Liver (tissue), 9 donors: Measurements from ENCODE around the gene REST. TPM values are rescaled to one million over a fixed set of nuclear protein-coding genes. Genes with fewer than 3 reads are reported as not detected.

Experiments used
- DNase-seq: peaks from one replicate; pipeline ENCODE4 v3.0.0-alpha.2; 2017; ENCODE audit warnings: low spot score
- H3K27ac ChIP-seq, 2 donors: one replicate each; pipeline ENCODE4 v1.7.0; 2013; ENCODE audit warnings: inconsistent platforms in 2 of 2, low read length in 2 of 2, control low read depth in 1 of 2, low read depth in 1 of 2, mild to moderate bottlenecking in 1 of 2
- H3K27me3 ChIP-seq, 4 donors: one replicate each; pipeline versions ENCODE4 v1.6.1 to v1.7.0; 2013; ENCODE audit warnings: low read length in 3 of 4, inconsistent platforms in 1 of 4, mild to moderate bottlenecking in 1 of 4, moderate library complexity in 1 of 4; ENCODE audit not compliant: control insufficient read depth in 4 of 4, insufficient read depth in 4 of 4
- H3K36me3 ChIP-seq, 4 donors: one replicate each; pipeline versions ENCODE4 v1.6.1 to v1.7.0; 2013; ENCODE audit warnings: low read length in 3 of 4, mild to moderate bottlenecking in 3 of 4, low read depth in 1 of 4, moderate library complexity in 1 of 4; ENCODE audit not compliant: control insufficient read depth in 4 of 4, insufficient read depth in 3 of 4
- H3K4me1 ChIP-seq, 4 donors: one replicate each; pipeline versions ENCODE4 v1.6.1 to v1.7.0; 2013; ENCODE audit warnings: low read length in 3 of 4, mild to moderate bottlenecking in 3 of 4, moderate library complexity in 1 of 4; ENCODE audit not compliant: control insufficient read depth in 4 of 4, insufficient read depth in 4 of 4
- H3K4me3 ChIP-seq, 3 donors: one replicate each; pipeline versions ENCODE4 v1.6.1 to v1.7.0; 2013; ENCODE audit warnings: low read length in 3 of 3, control low read depth in 1 of 3, low read depth in 1 of 3, mild to moderate bottlenecking in 1 of 3
- H3K9ac ChIP-seq, 2 donors: one replicate each; pipeline ENCODE4 v1.7.0; 2013; ENCODE audit warnings: low read length in 2 of 2, mild to moderate bottlenecking in 2 of 2, moderate library complexity in 2 of 2, control low read depth in 1 of 2, low read depth in 1 of 2
- H3K9me3 ChIP-seq, 4 donors: one replicate each; pipeline versions ENCODE4 v1.6.1 to v1.7.0; 2013; ENCODE audit warnings: low read length in 3 of 4; ENCODE audit not compliant: control insufficient read depth in 4 of 4
- EGR1 ChIP-seq, 2 donors: IDR thresholded peaks; 2 replicates each; pipeline ENCODE4 v1.6.1; 2016 to 2018; ENCODE audit warnings: antibody characterized with exemption in 2 of 2, low read depth in 2 of 2
- FOXA1 ChIP-seq: IDR thresholded peaks from 2 replicates; pipeline ENCODE4 v1.6.1; 2016; ENCODE audit warnings: antibody characterized with exemption
- FOXA2 ChIP-seq: IDR thresholded peaks from 2 replicates; pipeline ENCODE4 v1.6.1; 2016; ENCODE audit warnings: antibody characterized with exemption
- GABPA ChIP-seq, 2 donors: IDR thresholded peaks in 1 of 2; conservative IDR thresholded peaks in 1 of 2; 2 replicates each; pipeline ENCODE4 v1.6.1; 2016; ENCODE audit warnings: antibody characterized with exemption in 2 of 2, mild to moderate bottlenecking in 1 of 2, moderate library complexity in 1 of 2
- HNF4A ChIP-seq, 2 donors: conservative IDR thresholded peaks; 2 replicates each; pipeline ENCODE4 v1.6.1; 2016; ENCODE audit warnings: antibody characterized with exemption in 2 of 2, mild to moderate bottlenecking in 2 of 2
- HNF4G ChIP-seq: IDR thresholded peaks from 2 replicates; pipeline ENCODE4 v1.6.1; 2016; ENCODE audit warnings: antibody characterized with exemption
- JUND ChIP-seq, 2 donors: IDR thresholded peaks; 2 replicates each; pipeline ENCODE4 v1.6.1; 2016; ENCODE audit warnings: antibody characterized with exemption in 2 of 2
- RAD21 ChIP-seq, 2 donors: IDR thresholded peaks; 2 replicates each; pipeline ENCODE4 v1.6.1; 2016; ENCODE audit warnings: antibody characterized with exemption in 2 of 2, mild to moderate bottlenecking in 2 of 2
- RXRA ChIP-seq, 2 donors: IDR thresholded peaks; 2 replicates each; pipeline ENCODE4 v1.6.1; 2017 to 2018; ENCODE audit warnings: antibody characterized with exemption in 2 of 2, mild to moderate bottlenecking in 1 of 2
- SP1 ChIP-seq: IDR thresholded peaks from 2 replicates; pipeline ENCODE4 v1.6.1; 2018; ENCODE audit warnings: antibody characterized with exemption, mild to moderate bottlenecking
- TAF1 ChIP-seq: conservative IDR thresholded peaks from 2 replicates; pipeline ENCODE4 v1.6.1; 2016; ENCODE audit warnings: antibody characterized with exemption, mild to moderate bottlenecking
- YY1 ChIP-seq: IDR thresholded peaks from 2 replicates; pipeline ENCODE4 v1.6.1; 2016; ENCODE audit warnings: antibody characterized with exemption, mild to moderate bottlenecking
- WGBS: extraction: QIAGEN DNeasy Blood & Tissue Kit; methylation state at CpG from one replicate; pipeline ENCODE4 v1.1.7; 2013; 5-methylcytosine and 5-hydroxymethylcytosine counted together
- polyA plus RNA-seq, 2 donors: library from polyadenylated mRNA; stranded (reverse) in 1 of 2; unstranded in 1 of 2; fragments of 200-250 nt in 1 of 2; fragments of >200 nt in 1 of 2; fragmentation: Nextera tagmentation in 1 of 2; extraction: Ambion mirVana in 1 of 2; gene quantifications; one replicate each; pipeline versions ENCODE4 v1.2.1 to v1.2.3, GENCODE V29; 2013 to 2015
- total RNA-seq, 2 donors: library from RNA; depleted of rRNA; stranded (reverse); fragments of >200 nt; gene quantifications; one replicate each; pipeline ENCODE4 v1.2.3, GENCODE V29; 2014
- TF ChIP-seq, protein P1 (sequence below): IDR thresholded peaks from 2 replicates; pipeline ENCODE4 v1.6.1; 2016; ENCODE audit warnings: antibody characterized with exemption
- TF ChIP-seq, protein P2 (sequence below): IDR thresholded peaks from 2 replicates; pipeline ENCODE4 v1.6.1; 2016; ENCODE audit warnings: antibody characterized with exemption
- TF ChIP-seq, protein P3 (sequence below): IDR thresholded peaks from 2 replicates; pipeline ENCODE4 v1.6.1; 2016; ENCODE audit warnings: antibody characterized with exemption
- TF ChIP-seq, protein P4 (sequence below): IDR thresholded peaks from 2 replicates; pipeline ENCODE4 v1.6.1; 2016; ENCODE audit warnings: antibody characterized with exemption, mild to moderate bottlenecking
- TF ChIP-seq, protein P5 (sequence below): fragments of 150-350 bp; IDR thresholded peaks from 2 replicates; pipeline ENCODE4 v1.5.1; 2017; ENCODE audit warnings: improper control_type of control experiment, low read depth, low read length; ENCODE audit not compliant: missing input control
- donor health status: healthy.
- donor health status: healthy.
- donor health status: healthy.
- donor health status: healthy.
- donor health status: healthy.

The REST gene
- total and polyA plus RNA-seq, 4 donors = 3.7 to 18.1 (median 12.4) TPM

DNA sequence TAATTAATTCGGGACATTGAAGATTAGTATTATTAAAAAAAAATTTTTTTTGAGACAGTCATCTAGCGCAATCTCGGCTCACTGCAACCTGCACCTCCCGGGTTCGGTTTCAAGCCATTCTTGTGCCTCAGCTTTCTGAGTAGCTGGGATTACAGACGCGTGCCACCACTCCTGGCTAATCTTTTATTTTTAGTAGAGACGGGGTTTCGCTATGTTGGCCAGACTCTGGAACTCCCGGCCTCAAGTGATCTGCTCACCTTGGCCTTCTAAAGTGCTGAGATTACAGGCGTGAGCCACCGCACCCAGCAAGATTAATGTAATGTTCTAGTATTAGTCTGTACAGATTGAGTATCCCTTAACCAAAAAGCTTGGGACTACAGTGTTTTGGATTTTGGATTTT, 32.7 kb downstream of the REST start:
- Histone ChIP-seq H3K9me3 (no peaks in the 10 kb centered on the region), H3K9ac (no peak overlapping the region), H3K4me1 (no peaks in the 10 kb centered on the region), H3K27me3 (no peaks in the 10 kb centered on the region), H3K4me3 (no peak overlapping the region), H3K27ac (no peak overlapping the region), H3K36me3 (peaks cover 0 to 4% (median 1%) of the 10 kb centered on the region in 4 donors)
- WGBS = 97% methylated on average over 12 of the region's 12 CpGs
- TF ChIP-seq FOXA2 (no peak), GABPA (IDR thresholded peaks at IDR 0.05 in 1 of 2, conservative IDR thresholded peaks at IDR 0.05 in 1 of 2) (no peak), TAF1 (no peak)
- no peak for DNase-seq

DNA sequence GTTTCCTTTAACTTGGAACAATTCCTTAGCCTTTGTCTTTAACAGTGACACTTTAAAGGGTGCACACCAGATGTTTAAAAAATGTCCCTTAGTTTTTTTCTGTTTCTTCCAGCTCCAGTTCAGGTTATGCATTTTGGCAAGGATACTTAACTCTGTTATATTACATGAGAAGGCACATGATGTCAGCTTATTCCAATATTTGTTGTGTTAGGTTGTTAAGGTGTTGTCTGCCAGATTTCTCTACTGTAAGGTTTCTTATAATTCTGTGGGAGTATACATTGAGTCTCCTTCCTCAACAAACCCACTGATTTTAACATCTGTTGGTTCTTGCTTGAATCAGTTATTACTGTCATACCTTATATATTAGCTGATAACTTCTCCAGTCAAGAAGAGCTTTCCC, 33.3 kb downstream of the REST start:
- no peak overlapping the region for H3K4me3 ChIP-seq
- peaks cover 0 to 4% (median 1%) of the 10 kb centered on the region in 4 donors for H3K36me3 ChIP-seq
- TF ChIP-seq TAF1 = no peak
- TF ChIP-seq, protein P1, sequence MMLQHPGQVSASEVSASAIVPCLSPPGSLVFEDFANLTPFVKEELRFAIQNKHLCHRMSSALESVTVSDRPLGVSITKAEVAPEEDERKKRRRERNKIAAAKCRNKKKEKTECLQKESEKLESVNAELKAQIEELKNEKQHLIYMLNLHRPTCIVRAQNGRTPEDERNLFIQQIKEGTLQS = no peak
- TF ChIP-seq EGR1 (IDR thresholded peaks at IDR 0.05; ENCODE audit: low read depth in 2 of 2) = no peak
- no peak for TF ChIP-seq HNF4G
- TF ChIP-seq HNF4A (conservative IDR thresholded peaks at IDR 0.05) = no peak
- no peak for TF ChIP-seq GABPA (IDR thresholded peaks at IDR 0.05 in 1 of 2, conservative IDR thresholded peaks at IDR 0.05 in 1 of 2)
- TF ChIP-seq SP1 = no peak
- TF ChIP-seq RAD21 (IDR thresholded peaks at IDR 0.05) = no peak
- TF ChIP-seq FOXA1 = no peak
- TF ChIP-seq, protein P2, sequence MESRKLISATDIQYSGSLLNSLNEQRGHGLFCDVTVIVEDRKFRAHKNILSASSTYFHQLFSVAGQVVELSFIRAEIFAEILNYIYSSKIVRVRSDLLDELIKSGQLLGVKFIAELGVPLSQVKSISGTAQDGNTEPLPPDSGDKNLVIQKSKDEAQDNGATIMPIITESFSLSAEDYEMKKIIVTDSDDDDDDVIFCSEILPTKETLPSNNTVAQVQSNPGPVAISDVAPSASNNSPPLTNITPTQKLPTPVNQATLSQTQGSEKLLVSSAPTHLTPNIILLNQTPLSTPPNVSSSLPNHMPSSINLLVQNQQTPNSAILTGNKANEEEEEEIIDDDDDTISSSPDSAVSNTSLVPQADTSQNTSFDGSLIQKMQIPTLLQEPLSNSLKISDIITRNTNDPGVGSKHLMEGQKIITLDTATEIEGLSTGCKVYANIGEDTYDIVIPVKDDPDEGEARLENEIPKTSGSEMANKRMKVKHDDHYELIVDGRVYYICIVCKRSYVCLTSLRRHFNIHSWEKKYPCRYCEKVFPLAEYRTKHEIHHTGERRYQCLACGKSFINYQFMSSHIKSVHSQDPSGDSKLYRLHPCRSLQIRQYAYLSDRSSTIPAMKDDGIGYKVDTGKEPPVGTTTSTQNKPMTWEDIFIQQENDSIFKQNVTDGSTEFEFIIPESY = no peak
- no peak overlapping the region for H3K27ac ChIP-seq
- H3K9ac ChIP-seq = no peak overlapping the region
- no peaks in the 10 kb centered on the region for H3K4me1 ChIP-seq
- no peaks in the 10 kb centered on the region for H3K9me3 ChIP-seq
- no peaks in the 10 kb centered on the region for H3K27me3 ChIP-seq
- no peak for DNase-seq

DNA sequence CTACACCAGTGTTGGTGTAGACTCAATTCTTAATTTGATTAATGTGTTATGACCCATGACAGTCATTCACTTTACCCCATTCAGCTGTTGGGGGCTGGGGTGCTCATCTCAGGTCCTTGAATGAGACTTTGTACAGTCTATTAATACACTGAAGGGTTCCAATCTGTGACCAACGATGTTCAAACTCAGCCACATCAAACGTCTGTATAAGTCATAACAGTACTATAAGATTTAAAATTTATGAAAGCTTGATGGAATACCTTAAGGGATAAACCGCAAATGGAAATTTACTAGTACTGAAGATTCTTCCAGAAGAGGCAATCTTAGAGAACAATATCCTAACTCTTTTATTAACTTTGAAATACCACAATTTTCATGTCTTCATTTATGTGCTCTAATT, 33.7 kb downstream of the REST start:
- Histone ChIP-seq H3K4me3 (no peak overlapping the region), H3K9me3 (no peaks in the 10 kb centered on the region), H3K27me3 (no peaks in the 10 kb centered on the region), H3K4me1 (no peaks in the 10 kb centered on the region), H3K36me3 (peaks cover 0 to 4% (median 1%) of the 10 kb centered on the region in 4 donors), H3K9ac (no peak overlapping the region), H3K27ac (no peak overlapping the region)
- no peak for DNase-seq
- WGBS = 81% methylated on average over 3 of the region's 3 CpGs
- TF ChIP-seq RAD21 (IDR thresholded peaks at IDR 0.05) (no peak), RXRA (IDR thresholded peaks at IDR 0.05) (no peak), FOXA1 (no peak), YY1 (no peak), JUND (IDR thresholded peaks at IDR 0.05) (no peak), HNF4A (conservative IDR thresholded peaks at IDR 0.05) (no peak), FOXA2 (no peak)
- TF ChIP-seq, protein P3, sequence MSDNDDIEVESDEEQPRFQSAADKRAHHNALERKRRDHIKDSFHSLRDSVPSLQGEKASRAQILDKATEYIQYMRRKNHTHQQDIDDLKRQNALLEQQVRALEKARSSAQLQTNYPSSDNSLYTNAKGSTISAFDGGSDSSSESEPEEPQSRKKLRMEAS = no peak
- TF ChIP-seq, protein P4, sequence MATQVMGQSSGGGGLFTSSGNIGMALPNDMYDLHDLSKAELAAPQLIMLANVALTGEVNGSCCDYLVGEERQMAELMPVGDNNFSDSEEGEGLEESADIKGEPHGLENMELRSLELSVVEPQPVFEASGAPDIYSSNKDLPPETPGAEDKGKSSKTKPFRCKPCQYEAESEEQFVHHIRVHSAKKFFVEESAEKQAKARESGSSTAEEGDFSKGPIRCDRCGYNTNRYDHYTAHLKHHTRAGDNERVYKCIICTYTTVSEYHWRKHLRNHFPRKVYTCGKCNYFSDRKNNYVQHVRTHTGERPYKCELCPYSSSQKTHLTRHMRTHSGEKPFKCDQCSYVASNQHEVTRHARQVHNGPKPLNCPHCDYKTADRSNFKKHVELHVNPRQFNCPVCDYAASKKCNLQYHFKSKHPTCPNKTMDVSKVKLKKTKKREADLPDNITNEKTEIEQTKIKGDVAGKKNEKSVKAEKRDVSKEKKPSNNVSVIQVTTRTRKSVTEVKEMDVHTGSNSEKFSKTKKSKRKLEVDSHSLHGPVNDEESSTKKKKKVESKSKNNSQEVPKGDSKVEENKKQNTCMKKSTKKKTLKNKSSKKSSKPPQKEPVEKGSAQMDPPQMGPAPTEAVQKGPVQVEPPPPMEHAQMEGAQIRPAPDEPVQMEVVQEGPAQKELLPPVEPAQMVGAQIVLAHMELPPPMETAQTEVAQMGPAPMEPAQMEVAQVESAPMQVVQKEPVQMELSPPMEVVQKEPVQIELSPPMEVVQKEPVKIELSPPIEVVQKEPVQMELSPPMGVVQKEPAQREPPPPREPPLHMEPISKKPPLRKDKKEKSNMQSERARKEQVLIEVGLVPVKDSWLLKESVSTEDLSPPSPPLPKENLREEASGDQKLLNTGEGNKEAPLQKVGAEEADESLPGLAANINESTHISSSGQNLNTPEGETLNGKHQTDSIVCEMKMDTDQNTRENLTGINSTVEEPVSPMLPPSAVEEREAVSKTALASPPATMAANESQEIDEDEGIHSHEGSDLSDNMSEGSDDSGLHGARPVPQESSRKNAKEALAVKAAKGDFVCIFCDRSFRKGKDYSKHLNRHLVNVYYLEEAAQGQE = no peak
- TF ChIP-seq, protein P5, sequence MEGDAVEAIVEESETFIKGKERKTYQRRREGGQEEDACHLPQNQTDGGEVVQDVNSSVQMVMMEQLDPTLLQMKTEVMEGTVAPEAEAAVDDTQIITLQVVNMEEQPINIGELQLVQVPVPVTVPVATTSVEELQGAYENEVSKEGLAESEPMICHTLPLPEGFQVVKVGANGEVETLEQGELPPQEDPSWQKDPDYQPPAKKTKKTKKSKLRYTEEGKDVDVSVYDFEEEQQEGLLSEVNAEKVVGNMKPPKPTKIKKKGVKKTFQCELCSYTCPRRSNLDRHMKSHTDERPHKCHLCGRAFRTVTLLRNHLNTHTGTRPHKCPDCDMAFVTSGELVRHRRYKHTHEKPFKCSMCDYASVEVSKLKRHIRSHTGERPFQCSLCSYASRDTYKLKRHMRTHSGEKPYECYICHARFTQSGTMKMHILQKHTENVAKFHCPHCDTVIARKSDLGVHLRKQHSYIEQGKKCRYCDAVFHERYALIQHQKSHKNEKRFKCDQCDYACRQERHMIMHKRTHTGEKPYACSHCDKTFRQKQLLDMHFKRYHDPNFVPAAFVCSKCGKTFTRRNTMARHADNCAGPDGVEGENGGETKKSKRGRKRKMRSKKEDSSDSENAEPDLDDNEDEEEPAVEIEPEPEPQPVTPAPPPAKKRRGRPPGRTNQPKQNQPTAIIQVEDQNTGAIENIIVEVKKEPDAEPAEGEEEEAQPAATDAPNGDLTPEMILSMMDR = no peak
